ENCODE results near the gene ALLC.
"Not testable (repeated sequence)": the region's sequence is repeated elsewhere in the genome, so short reads cannot be mapped to it uniquely, and the experiment has no call there.

The ALLC gene

DNA sequence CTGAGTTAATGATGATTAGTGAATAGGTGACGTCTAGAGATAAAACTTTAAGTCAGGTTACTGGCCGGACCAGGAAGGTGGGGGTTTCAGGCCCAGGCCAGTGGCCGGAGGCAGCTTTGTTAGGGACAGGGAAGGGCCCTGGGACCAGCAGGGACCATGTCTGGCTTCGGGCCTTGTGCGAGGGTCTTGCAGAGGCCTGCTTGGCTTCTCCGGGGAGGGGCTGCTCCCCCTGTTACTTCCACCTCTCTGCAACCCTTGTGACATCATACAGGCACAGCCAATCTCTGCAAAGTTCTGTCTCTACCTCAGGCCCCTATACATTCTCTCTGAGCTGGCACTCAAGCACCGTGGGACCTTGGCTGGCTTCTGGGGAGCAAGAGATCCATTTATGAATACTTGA lies at the start of gene ALLC:
ALLC (plus strand) TSS at position 320 of the 400 bp plus-strand sequence. CDS start 12,958 bp downstream, outside the sequence.
- DNase-seq, result no peak

DNA sequence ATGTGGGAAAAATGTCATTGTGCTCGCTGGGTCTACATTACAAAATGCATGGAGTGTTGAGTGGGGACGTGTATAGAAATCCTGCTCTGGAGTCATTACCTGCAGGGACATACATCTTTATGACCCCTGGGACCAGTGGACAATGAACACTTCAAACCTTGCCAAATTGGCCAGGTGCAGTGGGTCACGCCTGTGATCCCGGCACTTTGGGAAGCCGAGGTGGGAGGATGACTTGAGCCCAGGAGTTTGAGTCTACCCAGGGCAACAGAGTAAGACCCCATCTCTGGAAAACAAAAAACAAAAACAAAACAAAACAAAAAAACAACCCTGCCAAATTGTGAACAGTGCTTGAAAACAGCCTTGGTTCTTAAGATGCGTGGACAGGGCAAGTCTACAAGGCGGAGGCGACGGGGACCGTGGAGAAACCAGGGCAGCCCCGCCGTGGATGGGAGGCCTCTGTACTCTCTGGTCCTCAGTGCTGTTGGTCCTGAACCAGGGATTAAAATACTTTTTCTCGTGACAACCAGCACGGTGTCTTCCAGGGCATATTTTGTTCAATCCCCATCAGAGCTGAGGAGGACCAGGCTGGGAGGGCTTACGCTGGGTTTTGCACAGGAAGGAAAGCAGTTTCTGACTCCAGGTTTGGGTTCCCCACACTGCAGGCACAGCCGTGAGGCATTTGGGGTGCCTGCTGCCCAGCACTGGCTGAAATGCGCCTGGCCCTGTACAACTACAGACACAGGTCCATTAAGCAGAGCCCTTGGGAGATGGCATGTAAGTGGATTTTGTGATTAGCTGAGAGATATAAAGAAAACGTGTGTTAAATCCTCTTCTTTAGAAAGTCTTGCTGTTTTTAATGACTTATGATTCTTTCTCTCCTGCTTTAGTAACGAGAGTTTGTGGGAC lies 49.4 kb upstream of the ALLC start:
- DNase-seq, result no peak

DNA sequence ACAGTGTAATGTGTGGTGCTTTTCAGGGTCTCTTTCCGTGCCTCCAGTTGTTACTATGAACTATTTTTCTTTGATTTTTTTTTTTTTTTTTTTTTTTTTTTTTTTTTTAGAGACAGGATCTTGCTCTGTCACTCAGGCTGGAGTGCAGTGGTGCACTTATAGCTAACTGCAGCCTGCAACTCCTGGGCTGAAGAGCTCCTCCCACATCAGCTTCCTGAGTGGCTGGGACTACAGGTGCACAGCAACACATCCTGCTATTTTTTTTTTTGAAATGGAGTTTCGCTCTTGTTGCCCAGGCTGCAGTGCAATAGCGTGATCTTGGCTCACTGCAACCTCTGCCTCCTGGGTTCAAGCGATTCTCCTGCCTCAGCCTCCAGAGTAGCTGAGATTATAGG lies 48.7 kb upstream of the ALLC start:
- DNase-seq, result not testable (repeated sequence)

DNA sequence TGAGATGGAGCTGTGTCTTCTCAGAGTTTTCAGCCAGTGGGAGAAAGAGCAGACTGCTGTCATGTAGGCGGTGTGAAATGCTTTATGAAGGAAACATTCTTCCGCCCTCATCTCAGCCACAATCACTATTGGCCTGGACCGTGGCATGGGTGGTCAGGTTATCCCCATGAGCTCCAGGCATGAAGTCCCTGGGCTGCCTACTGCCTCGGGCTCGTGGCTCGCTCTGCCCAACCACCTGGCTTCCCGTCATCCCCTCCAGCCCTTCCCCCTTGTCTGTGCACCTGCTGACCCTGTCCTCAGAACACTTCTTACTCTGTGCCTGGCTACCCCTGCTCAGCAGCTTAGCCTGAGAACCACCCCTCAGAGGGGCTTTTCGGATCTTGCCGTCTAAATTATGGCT lies 47.6 kb upstream of the ALLC start:
- no peak for DNase-seq

DNA sequence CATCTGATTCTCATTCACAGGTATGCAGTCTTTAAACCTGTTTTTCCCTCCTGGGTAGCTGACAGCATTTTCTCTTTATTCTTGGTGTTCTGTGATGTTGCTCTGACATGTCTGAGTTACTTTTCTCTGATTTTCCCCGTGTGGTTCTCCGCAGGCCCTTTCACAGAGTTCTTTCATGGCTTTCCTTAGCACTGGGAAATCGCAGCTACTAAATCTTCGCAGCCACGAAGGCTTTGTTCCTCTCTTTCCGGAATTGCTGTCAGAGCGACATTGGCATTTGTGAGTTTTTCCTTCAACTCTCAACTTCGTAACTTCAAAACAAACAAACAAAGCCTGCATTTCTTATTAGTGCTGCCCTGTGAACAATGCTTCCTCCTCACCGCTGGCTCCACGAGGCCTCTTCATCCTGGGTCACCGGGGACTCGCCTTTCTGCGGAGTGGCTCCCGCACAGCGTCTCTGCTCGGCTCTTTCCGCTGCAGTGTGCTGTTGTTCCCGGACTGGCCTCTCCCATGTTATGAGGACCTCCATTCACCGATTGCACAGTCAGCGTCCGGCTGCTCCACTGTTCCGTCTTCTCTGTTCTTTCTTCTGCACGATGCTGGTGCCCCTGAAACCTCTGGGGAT lies 47.0 kb upstream of the ALLC start:
- no peak for DNase-seq

DNA sequence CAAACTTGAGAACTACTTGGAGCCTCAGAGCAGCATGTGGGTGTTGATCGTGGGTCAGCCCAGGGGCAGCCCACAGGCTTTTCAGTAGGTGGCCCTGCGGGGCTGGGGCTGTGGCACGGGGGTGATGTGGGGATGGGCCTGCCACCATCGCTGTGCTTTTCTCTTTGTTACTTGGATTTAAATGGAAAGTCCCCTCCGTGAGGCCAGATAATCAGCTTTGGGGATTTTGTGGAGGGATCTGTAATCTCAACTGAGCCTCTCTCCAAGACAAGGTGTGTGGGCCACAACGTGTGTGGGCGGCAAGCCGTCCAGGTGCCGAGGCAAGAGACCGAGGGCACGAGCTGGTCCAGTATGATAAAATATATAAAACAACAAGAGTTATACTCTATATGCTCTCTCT lies 46.4 kb upstream of the ALLC start:
- no peak for DNase-seq

DNA sequence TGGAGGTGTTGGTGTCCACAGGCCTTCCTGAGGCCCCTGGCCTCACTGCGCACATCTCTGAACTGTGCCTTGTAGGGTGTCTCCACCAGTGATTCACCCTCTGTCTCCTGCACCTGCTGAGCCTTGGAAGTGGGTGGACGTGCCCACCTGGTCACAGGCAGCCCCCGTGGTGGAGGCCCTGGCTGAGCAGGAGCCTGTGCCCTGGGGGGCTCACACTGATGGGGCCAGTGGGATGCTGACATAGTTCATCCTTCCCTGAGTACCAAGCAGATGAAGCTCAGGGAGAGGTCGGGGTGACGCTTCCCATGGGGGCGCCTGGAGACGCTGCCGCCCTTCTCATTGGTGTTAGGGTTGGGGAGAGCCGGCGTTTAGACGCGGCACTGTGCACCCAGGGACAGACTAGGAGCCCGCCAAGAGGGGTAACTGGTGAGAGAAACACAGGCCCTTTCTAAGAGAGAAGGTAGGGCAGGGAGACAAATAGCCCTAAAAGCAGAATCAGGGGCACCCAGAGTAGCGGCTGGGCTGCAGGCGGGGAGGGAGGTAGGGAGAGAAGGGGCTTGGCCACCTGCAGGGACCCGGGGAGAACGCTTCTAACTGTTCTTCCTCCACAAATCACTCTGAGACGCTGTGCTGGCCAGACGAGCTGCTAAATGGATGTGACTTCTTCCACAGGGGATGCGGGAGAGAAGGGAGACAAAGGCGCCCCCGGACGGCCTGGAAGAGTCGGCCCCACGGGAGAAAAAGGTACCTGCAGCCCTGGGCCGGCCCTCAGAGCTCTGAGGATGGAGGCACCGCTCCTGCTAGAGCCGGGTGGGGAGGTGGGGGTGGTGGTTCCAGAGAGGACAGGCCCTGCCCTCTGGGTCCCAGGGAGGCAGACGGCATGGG lies 45.1 kb upstream of the ALLC start:
- no peak for DNase-seq

DNA sequence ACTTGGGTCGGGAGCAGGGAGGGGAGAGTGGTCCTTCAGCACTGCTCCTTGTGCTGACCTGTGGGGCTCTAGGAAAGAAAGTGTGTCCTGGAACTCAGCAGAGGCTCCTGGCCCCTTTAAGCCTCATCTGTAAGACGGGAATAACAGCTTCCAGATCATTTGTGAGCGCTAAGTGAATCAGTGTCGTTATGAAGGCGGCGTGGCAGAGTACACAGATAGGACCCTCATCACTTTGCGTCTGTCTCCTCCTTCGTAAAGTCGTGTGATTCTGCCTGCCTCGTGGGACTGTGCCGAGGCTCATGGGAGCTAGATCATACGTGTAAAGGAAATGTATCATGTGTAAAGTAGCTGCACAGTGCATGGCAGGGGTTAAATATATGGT lies 44.5 kb upstream of the ALLC start:
- DNase-seq, result no peak

DNA sequence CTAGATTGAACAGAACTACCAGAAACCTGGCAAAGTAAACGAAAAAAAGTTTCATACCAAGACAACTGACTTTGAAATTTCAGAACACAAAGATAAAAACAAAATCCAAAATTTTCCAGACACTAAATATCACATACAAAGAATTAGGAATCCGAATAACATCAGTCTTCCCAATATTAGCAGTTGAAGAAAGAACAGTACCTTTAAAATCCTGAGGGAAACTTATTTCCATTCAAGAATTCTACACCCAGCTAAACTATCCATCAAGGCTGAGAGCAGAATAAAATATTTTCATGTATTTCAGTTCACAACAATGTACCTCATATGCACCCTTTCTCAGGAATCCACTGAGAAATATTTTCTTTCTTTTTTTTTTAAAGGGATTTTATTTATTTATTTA lies 43.3 kb upstream of the ALLC start:
- not testable (repeated sequence) for DNase-seq

DNA sequence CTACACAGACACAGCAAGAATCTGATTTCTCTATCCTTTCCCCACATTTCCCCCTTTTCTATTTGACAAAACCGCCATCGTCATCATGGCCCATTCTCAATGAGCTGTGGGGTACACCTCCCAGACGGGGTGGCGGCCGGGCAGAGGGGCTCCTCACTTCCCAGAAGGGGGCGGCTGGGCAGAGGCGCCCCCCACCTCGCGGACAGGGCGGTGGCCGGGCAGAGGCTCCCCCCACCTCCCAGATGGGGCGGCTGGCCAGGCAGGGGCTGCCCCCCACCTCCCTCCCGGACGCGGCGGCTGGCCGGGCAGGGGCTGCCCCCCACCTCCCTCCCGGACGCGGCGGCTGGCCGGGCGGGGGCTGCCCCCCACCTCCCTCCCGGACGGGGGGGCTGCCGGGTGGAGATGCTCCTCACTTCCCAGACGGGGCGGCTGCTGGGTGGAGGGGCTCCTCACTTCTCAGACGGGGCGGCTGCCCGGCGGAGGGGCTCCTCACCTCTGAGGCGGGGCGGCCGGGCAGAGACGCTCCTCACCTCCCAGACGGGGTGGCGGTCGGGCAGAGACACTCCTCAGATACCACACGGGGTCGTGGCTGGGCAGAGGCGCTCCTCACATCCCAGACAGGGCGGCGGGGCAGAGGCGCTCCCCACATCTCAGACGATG lies 42.3 kb upstream of the ALLC start:
- not testable (repeated sequence) for DNase-seq

DNA sequence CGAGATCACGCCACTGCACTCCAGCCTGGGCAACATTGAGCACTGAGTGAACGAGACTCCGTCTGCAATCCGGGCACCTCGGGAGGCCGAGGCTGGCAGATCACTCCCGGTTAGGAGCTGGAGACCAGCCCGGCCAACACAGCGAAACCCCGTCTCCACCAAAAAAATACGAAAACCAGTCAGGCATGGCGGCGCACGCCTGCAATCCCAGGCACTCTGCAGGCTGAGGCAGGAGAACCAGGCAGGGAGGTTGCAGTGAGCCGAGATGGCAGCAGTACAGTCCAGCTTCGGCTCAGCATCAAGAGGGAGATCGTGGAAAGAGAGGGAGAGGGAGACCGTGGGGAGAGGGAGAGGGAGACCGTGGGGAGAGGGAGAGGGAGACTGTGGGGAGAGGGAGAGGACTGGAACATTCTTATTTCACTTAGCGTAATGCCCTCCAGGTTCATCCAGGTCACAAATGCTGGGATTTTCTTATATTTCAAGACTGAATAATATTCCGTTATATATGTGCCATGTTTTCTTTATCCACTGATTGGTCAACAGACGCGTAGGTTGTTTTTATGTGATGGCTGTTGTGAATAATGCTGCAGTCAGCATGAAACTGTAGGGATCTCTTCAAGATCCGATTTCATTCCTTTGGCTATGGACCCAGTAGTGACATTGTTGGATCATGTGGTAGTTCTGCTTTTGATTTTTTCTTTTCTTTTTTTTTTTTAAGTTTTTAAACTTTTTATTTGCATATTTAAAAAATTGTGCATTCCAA lies 41.4 kb upstream of the ALLC start:
- DNase-seq, result not testable (repeated sequence)

DNA sequence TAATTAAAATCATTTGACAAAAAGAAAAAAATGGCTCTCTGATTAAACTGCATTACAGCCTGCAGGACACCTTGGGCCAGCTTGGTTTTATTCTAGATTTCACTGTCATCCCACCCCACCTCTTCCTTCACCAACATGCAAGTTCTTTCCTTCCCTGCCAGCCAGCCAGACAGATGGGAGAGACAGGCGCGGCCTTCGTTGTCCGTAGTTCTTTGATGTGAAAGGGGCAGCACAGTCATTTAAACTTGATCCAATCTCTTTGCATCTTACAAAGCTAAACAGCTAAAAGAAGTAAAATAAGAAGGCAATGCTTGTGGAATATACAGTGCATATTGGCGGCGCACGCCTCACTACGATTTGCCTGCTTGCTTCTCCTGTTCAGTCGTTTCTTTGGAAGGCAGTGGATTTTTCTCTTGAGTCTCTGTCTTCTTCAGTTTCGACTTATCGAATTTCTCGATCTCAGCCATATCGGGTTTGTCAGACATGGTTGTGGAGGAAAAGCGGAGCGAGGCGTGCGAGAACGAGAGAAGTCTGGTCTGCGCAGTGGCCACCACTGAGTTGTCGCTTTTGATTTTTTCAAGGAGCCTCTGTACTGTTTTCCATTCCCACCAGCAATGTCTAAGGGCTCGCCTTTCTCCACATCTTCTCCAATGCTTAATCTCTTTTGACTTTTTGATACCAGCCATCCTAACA lies 40.7 kb upstream of the ALLC start:
- DNase-seq, result no peak

DNA sequence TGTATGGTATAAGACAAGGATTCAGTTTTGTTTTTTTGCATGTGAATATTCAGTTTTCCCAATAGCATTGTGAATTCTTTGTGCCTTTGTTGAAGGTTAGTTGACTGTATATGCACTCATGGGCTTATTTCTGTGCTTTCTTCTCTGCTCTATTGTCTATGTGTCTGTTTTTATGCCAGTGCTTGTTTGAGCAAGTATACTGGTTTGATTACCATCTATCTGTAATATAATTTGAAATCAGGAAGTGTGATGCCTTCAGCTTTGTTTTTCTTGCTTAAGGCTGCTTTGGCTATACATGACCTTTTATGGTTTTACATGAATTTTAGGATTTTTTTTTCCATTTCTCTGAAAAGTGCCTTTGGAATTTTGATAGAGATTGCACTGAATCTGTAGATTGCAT lies 39.6 kb upstream of the ALLC start:
- no peak for DNase-seq

DNA sequence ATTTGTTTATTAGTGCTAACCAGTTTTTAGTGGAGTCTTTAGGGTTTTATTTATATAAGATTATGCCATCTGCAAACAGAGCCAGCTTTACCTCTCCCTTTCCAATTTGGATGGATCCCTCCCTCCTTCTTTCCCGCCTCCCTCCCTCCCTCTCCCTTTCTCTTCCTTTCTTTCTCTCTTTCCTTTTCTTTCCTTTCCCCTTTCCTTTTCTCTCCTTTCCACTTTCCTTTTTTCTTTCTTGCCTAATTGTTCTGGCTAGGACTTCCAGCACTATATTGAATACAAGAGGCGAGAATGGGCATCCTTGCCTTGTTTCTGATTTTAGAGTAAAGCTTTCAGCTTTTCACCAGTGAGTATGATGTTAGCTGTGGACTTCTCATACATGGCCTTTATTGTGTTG lies 39.0 kb upstream of the ALLC start:
- no peak for DNase-seq

DNA sequence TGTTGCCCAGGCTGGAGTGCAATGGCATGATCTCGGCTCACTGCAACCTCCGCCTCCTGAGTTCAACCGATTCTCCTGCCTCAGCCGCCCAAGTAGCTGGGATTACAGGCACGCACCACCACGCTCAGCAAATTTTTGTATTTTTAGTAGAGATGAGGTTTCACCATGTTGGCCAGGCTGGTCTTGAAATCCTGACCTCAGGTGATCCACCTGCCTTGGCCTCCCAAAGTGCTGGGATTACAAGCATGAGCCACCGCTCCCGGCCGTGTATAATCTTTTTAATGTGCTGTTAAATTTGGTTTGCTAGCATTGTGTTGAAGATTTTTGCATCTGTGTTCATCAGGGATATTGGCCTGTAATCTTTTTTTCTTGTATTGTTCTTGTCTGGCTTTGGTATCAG lies 38.3 kb upstream of the ALLC start:
- DNase-seq, result not testable (repeated sequence)

DNA sequence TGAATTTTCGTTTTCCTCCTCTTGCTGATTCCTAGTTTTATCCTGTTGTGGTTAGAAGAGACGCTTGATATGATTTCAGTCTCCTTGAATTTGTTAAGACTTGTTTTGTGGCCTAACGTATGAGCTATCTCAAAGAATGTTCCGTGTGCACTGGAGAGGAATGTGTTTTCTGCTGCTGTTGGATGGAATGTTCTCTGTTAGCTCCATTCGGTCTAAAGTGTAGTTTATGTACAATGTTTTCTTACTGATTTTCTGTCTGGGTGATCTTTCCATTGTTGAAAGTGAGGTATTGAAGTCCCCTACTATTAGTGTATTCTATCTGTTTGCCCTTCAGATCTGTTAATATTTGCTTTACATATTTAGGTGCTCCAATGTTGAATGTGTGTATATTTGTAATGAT lies 37.2 kb upstream of the ALLC start:
- no peak for DNase-seq

DNA sequence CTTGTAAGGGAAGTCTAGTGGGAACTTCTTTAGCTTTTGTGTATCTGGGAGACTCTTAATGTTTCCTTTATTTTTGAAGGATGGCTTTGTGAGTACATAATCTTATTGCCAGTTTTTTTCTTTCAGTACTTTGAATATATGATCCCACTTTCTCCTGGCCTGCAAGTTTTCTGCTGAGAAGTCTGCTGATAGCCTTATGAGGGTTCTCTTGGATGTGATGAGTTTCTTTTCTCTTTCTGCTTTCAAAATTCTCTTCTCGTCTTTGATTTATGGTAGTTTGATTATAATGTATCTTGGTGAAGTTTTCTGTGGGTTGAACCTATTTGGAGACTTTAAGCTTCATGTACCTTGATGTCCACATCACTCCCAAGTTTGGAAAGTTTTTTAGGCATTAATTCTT lies 35.0 kb upstream of the ALLC start:
- no peak for DNase-seq

DNA sequence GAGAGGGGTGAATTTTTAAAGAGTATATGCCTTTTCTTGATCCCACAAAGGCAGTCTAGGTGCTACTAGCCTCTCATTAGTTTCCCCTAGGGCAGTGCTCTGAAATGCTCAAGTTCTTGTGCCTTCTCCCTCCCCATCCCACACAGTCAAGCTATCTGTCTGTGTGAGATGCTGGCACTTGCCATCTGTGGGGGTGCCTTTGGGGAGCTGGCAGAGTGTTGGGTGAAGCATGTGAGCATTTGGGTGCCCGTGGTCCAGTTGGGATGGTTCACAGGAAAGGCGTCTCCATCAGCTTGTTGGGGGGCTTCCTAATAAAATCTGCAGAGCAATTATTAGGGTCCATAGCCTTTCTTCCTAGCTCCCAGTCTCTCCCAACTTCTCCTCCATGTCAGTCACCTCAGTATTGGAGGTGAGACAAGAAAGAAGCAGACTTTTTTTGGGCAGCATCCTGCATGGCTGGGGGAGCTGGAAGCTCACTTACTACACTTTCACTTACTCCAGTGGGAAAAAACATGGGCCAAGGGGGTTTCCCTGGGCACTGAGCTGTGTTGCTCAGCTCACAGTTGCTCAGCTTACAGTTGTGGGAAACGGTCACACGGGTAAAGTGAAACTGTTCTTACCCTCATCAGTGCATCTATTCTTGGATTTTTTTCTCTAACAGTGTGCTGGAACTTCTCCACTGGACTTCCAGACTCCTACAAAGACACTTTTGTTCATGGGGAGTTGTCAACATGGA lies 33.8 kb upstream of the ALLC start:
- no peak for DNase-seq

DNA sequence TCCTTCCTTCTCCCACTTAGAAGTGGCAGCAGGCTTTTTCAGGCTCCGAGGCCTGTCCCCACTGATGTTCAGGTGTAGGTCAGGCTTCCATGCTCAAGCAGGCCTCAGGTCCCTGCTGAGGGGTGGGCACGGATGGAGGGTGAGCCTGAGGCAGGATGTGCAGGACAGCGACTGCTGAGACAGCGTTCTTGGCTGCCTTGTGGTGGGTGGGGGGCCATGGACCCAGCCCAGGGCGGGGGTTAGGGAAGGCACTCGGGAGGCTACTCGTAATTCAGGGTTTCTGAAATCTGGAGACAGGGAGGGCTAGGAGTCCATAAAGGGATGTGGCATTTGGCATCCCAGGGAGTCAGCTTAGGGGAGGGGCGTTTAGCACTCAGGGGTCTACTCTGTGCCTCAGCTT lies 32.8 kb upstream of the ALLC start:
- no peak for DNase-seq

DNA sequence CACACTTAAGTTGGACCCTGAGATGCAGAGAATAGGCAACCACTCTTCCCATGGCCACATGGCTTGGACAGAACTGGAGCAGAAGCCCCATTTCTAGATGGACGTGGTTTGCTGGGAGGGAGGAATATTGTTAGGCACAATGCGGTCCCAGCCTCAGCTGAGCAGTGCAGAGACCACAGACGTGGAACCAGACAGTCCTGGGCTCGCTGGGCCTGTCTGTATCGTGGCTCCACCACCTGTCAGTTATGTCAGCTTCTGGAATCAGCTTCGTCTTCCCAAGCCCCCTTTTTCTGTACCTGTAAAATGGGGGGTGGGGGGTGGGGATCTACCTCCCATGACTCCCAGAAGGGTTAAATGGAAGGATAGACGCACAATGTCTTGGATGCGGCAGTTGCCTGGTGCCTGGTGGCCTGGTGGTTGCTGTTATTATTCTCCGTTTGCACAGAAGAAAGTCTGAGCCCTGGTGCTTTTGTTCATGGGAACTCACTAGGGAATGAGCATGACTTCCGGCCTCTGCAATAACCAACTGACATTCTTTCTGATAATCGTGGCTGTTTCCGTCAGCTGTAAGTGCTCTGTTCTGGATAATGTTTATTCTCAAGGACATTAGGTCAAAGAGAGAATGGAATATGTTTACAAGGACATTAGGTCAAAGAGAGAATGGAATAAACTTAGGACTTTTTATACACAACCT lies 31.7 kb upstream of the ALLC start:
- DNase-seq, result no peak
